ENCODE data around the gene PATL1. TPM values are rescaled to one million over a fixed set of nuclear protein-coding genes. Genes with fewer than 3 reads are reported as not detected.

Gene PATL1
- total RNA-seq, 1 experiment from 2014 or later = 59.8 TPM

DNA sequence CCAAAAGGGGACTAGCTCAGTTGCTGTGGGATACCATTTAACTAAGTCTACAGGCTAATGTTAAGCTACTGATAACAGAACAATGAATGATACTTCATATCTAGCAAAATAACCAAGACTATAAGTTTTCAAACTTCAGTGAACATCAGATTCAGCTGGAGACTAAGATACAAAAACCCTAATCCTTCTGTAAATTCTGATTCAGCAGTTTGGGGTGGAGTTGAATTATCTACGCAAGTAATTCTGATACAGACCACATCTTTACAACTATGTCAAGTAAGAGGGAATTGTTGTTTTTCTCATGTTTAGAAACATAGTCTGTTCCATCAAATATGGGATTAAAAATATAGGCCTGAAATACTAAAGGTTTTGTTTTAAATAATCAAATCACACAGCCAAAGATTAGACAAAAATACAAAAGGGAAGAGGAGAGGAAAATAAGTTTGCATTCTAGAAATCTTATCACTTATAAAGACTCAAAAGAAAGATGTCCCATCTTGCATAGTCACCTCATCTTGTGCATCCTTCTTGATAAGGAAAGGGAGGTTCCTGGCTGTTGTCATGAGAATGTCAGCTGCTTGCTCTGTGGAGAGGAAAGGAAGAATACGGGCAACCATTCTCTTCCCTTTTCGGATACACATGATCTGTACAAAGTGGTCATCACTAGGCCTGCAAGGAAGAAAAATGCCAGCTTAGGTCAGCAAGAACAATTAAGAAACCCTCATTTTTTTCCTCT is 21.4 kb downstream of the PATL1 start:
- intact Hi-C loops (cut with micrococcal nuclease; ENCODE audit: unreplicated experiment) = loop anchor here (5.0 kb wide), 1 partner anchor 155 kb away; no protein-coding TSS in a partner anchor
- CTCF ChIA-PET = no interaction called here
- TF ChIP-seq, protein P1, sequence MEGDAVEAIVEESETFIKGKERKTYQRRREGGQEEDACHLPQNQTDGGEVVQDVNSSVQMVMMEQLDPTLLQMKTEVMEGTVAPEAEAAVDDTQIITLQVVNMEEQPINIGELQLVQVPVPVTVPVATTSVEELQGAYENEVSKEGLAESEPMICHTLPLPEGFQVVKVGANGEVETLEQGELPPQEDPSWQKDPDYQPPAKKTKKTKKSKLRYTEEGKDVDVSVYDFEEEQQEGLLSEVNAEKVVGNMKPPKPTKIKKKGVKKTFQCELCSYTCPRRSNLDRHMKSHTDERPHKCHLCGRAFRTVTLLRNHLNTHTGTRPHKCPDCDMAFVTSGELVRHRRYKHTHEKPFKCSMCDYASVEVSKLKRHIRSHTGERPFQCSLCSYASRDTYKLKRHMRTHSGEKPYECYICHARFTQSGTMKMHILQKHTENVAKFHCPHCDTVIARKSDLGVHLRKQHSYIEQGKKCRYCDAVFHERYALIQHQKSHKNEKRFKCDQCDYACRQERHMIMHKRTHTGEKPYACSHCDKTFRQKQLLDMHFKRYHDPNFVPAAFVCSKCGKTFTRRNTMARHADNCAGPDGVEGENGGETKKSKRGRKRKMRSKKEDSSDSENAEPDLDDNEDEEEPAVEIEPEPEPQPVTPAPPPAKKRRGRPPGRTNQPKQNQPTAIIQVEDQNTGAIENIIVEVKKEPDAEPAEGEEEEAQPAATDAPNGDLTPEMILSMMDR (IDR thresholded peaks at IDR 0.05; ENCODE audit: unreplicated experiment) = no peak
- Mint-ChIP-seq H3K4me3 (ENCODE audit: low read depth, unreplicated experiment) (no peak overlapping the region), H3K4me1 (ENCODE audit: low read depth, unreplicated experiment) (no peaks in the 10 kb centered on the region), H3K27ac (ENCODE audit: unreplicated experiment) (no peak overlapping the region), H3K9me3 (ENCODE audit: low read depth, unreplicated experiment) (no peaks in the 10 kb centered on the region), H3K27me3 (ENCODE audit: unreplicated experiment) (no peaks in the 10 kb centered on the region), H3K36me3 (ENCODE audit: insufficient read depth, unreplicated experiment) (peaks cover 73% of the 10 kb centered on the region)
- DNase-seq = no peak
- BruUV-seq (replicated peaks) = no TSS peak

GRCh38 chr11:59644528-59644927 is 24.3 kb downstream of the PATL1 start:
- CTCF ChIA-PET = no interaction called here
- BruUV-seq (replicated peaks) = no TSS peak
- H3K36me3 Mint-ChIP-seq (ENCODE audit: insufficient read depth, unreplicated experiment) = peaks cover 71% of the 10 kb centered on the region
- H3K4me1 Mint-ChIP-seq (ENCODE audit: low read depth, unreplicated experiment) = no peaks in the 10 kb centered on the region
- no peak overlapping the region for H3K4me3 Mint-ChIP-seq (ENCODE audit: low read depth, unreplicated experiment)
- no peaks in the 10 kb centered on the region for H3K9me3 Mint-ChIP-seq (ENCODE audit: low read depth, unreplicated experiment)
- H3K27me3 Mint-ChIP-seq (ENCODE audit: unreplicated experiment) = no peaks in the 10 kb centered on the region
- TF ChIP-seq, protein P1 (IDR thresholded peaks at IDR 0.05; ENCODE audit: unreplicated experiment) = no peak
- no peak overlapping the region for H3K27ac Mint-ChIP-seq (ENCODE audit: unreplicated experiment)
- DNase-seq = no peak
- intact Hi-C loops (cut with micrococcal nuclease; ENCODE audit: unreplicated experiment) = no loop called here

GRCh38 chr11:59643390-59643789 is 25.4 kb downstream of the PATL1 start:
- TF ChIP-seq, protein P1 (IDR thresholded peaks at IDR 0.05; ENCODE audit: unreplicated experiment) = no peak
- Mint-ChIP-seq H3K27me3 (ENCODE audit: unreplicated experiment) (no peaks in the 10 kb centered on the region), H3K4me3 (ENCODE audit: low read depth, unreplicated experiment) (no peak overlapping the region), H3K36me3 (ENCODE audit: insufficient read depth, unreplicated experiment) (peaks cover 71% of the 10 kb centered on the region), H3K9me3 (ENCODE audit: low read depth, unreplicated experiment) (no peaks in the 10 kb centered on the region), H3K4me1 (ENCODE audit: low read depth, unreplicated experiment) (no peaks in the 10 kb centered on the region), H3K27ac (ENCODE audit: unreplicated experiment) (no peak overlapping the region)
- DNase-seq = no peak
- CTCF ChIA-PET = no interaction called here
- intact Hi-C loops (cut with micrococcal nuclease; ENCODE audit: unreplicated experiment) = no loop called here
- BruUV-seq (replicated peaks) = no TSS peak

DNA sequence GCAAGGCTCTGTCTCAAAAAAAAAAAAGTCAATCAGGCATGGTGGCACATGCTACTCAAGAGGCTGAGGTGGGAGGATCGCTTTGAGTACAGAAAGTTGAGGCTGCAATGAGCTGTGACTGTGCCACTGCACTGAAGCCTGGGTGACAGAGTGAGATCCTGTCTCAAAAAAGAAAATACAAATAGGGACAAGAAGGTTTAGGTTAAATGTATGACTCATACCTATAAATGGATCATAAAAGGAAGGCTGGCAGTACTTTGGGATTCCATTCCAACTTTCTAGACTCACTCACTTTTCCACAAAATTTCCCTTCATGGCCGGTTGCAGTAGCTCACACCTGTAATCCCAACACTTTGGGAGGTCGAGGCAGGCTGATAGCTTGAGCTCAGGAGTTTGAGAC is 27.7 kb downstream of the PATL1 start:
- CTCF ChIA-PET = no interaction called here
- Mint-ChIP-seq H3K4me3 (ENCODE audit: low read depth, unreplicated experiment) (no peak overlapping the region), H3K36me3 (ENCODE audit: insufficient read depth, unreplicated experiment) (peaks cover 60% of the 10 kb centered on the region), H3K27ac (ENCODE audit: unreplicated experiment) (no peak overlapping the region), H3K4me1 (ENCODE audit: low read depth, unreplicated experiment) (no peaks in the 10 kb centered on the region), H3K27me3 (ENCODE audit: unreplicated experiment) (no peaks in the 10 kb centered on the region), H3K9me3 (ENCODE audit: low read depth, unreplicated experiment) (no peaks in the 10 kb centered on the region)
- no TSS peak for BruUV-seq (replicated peaks)
- TF ChIP-seq, protein P1 (IDR thresholded peaks at IDR 0.05; ENCODE audit: unreplicated experiment) = no peak
- intact Hi-C loops (cut with micrococcal nuclease; ENCODE audit: unreplicated experiment) = no loop called here
- no peak for DNase-seq

All from Calu3 (cell line).